ENCODE results near the gene AGPAT1. TPM values are rescaled to one million over a fixed set of nuclear protein-coding genes. Genes with fewer than 3 reads are reported as not detected.
A peak's percentile ranks its signal among the peaks of the same experiment; 100 is the strongest.
"Not testable (repeated sequence)": the region's sequence is repeated elsewhere in the genome, so short reads cannot be mapped to it uniquely, and the experiment has no call there.

Gene AGPAT1
- total RNA-seq, 1 experiment from 2014 or later = 77.8 TPM

GRCh38 chr6:32146287-32146686 lies 29.6 kb downstream of the AGPAT1 start:
- DNase-seq (ENCODE audit: low read depth, low spot score) = no peak
- in situ Hi-C loops (cut with HindIII; ENCODE audit: low pct_unique_long_range_greater_than_20kb, low sequenced_read_pairs) = no loop called here

- DNase-seq (ENCODE audit: low read depth, low spot score); in situ Hi-C loops (cut with HindIII; ENCODE audit: low pct_unique_long_range_greater_than_20kb, low sequenced_read_pairs): not testable (repeated sequence)
Observed at GRCh38 chr6:32144238-32144637, 31.6 kb downstream of the AGPAT1 start.

- no peak for DNase-seq (ENCODE audit: low read depth, low spot score)
- in situ Hi-C loops (cut with HindIII; ENCODE audit: low pct_unique_long_range_greater_than_20kb, low sequenced_read_pairs) = no loop called here
Observed at GRCh38 chr6:32140420-32141046, 35.4 kb downstream of the AGPAT1 start.

- in situ Hi-C loops (cut with HindIII; ENCODE audit: low pct_unique_long_range_greater_than_20kb, low sequenced_read_pairs) = no loop called here
- no peak for DNase-seq (ENCODE audit: low read depth, low spot score)
Observed at GRCh38 chr6:32139590-32139989, 36.3 kb downstream of the AGPAT1 start.

GRCh38 chr6:32137454-32137853 lies 38.4 kb downstream of the AGPAT1 start:
- in situ Hi-C loops (cut with HindIII; ENCODE audit: low pct_unique_long_range_greater_than_20kb, low sequenced_read_pairs) = no loop called here
- no peak for DNase-seq (ENCODE audit: low read depth, low spot score)

- in situ Hi-C loops (cut with HindIII; ENCODE audit: low pct_unique_long_range_greater_than_20kb, low sequenced_read_pairs) = no loop called here
- DNase-seq (ENCODE audit: low read depth, low spot score) = no peak
Observed at GRCh38 chr6:32133786-32134185, 42.1 kb downstream of the AGPAT1 start.

- DNase-seq (ENCODE audit: low read depth, low spot score) = no peak
- in situ Hi-C loops (cut with HindIII; ENCODE audit: low pct_unique_long_range_greater_than_20kb, low sequenced_read_pairs) = no loop called here
Observed at GRCh38 chr6:32132110-32132509, 43.8 kb downstream of the AGPAT1 start.

- DNase-seq (ENCODE audit: low read depth, low spot score) = no peak
- in situ Hi-C loops (cut with HindIII; ENCODE audit: low pct_unique_long_range_greater_than_20kb, low sequenced_read_pairs) = no loop called here
Observed at GRCh38 chr6:32131439-32131948, 44.4 kb downstream of the AGPAT1 start.

GRCh38 chr6:32129297-32130088 lies 46.4 kb downstream of the AGPAT1 start:
- in situ Hi-C loops (cut with HindIII; ENCODE audit: low pct_unique_long_range_greater_than_20kb, low sequenced_read_pairs) = no loop called here
- no peak for DNase-seq (ENCODE audit: low read depth, low spot score)

- in situ Hi-C loops (cut with HindIII; ENCODE audit: low pct_unique_long_range_greater_than_20kb, low sequenced_read_pairs) = no loop called here
- peak; percentile 25 for DNase-seq (ENCODE audit: low read depth, low spot score)
Observed at GRCh38 chr6:32128751-32129296, 47.1 kb downstream of the AGPAT1 start.

- in situ Hi-C loops (cut with HindIII; ENCODE audit: low pct_unique_long_range_greater_than_20kb, low sequenced_read_pairs) = no loop called here
- peak; percentile 100 for DNase-seq (ENCODE audit: low read depth, low spot score)
Observed at GRCh38 chr6:32127717-32128592, 47.9 kb downstream of the AGPAT1 start, which contains the start of gene ATF6B. ATF6B (minus strand) TSS chr6:32128246; CDS start chr6:32128207, 39 bp downstream.

- in situ Hi-C loops (cut with HindIII; ENCODE audit: low pct_unique_long_range_greater_than_20kb, low sequenced_read_pairs) = no loop called here
- no peak for DNase-seq (ENCODE audit: low read depth, low spot score)
Observed at GRCh38 chr6:32127409-32127716, 48.5 kb downstream of the AGPAT1 start.

- in situ Hi-C loops (cut with HindIII; ENCODE audit: low pct_unique_long_range_greater_than_20kb, low sequenced_read_pairs) = no loop called here
- DNase-seq (ENCODE audit: low read depth, low spot score) = no peak
Observed at GRCh38 chr6:32126880-32127279, 49.0 kb downstream of the AGPAT1 start.

GRCh38 chr6:32123681-32124080 lies 52.2 kb downstream of the AGPAT1 start:
- in situ Hi-C loops (cut with HindIII; ENCODE audit: low pct_unique_long_range_greater_than_20kb, low sequenced_read_pairs) = no loop called here
- no peak for DNase-seq (ENCODE audit: low read depth, low spot score)

- in situ Hi-C loops (cut with HindIII; ENCODE audit: low pct_unique_long_range_greater_than_20kb, low sequenced_read_pairs) = no loop called here
- DNase-seq (ENCODE audit: low read depth, low spot score) = no peak
Observed at GRCh38 chr6:32120573-32121059, 55.3 kb downstream of the AGPAT1 start.

- peak; percentile 85 for DNase-seq (ENCODE audit: low read depth, low spot score)
- in situ Hi-C loops (cut with HindIII; ENCODE audit: low pct_unique_long_range_greater_than_20kb, low sequenced_read_pairs) = no loop called here
Observed at GRCh38 chr6:32118782-32119628, 56.9 kb downstream of the AGPAT1 start.

All from SK-MEL-5 (cell line).